K562 (cell line): ENCODE data around the gene RNF112. TPM values are rescaled to one million over a fixed set of nuclear protein-coding genes. Genes with fewer than 3 reads are reported as not detected.

Experiments used
- ATF4 ChIP-seq: fragments of 450-650 bp; formaldehyde crosslinking; IDR thresholded peaks from 2 replicates; pipeline ENCODE4 v1.4.0; 2022; ENCODE audit warnings: mild to moderate bottlenecking, moderate library complexity
- ATF6 ChIP-seq: sonication (generic); formaldehyde crosslinking; IDR thresholded peaks from 2 replicates; pipeline ENCODE4 v1.4.0; 2020; ENCODE audit warnings: mild to moderate bottlenecking, missing genetic modification reagents
- CHCHD3 ChIP-seq: fragments of 250-450 bp; sonication (Bioruptor Pico); IDR thresholded peaks from 2 replicates; pipeline ENCODE4 v2.1.2; 2022; ENCODE audit warnings: mild to moderate bottlenecking
- CREB3L1 ChIP-seq: fragments of 450-650 bp; IDR thresholded peaks from 2 replicates; pipeline ENCODE4 v1.6.1; 2014; ENCODE audit warnings: low read depth, mild to moderate bottlenecking, moderate library complexity, borderline replicate concordance
- E2F1 ChIP-seq: sonication (generic); formaldehyde crosslinking; IDR thresholded peaks from 2 replicates; pipeline ENCODE4 v1.8.1; 2023; ENCODE audit warnings: mild to moderate bottlenecking, missing genetic modification reagents, moderate library complexity
- EWSR1 ChIP-seq: fragments of 450-650 bp; IDR thresholded peaks from 2 replicates; pipeline ENCODE4 v1.6.1; 2018; ENCODE audit warnings: borderline replicate concordance, mild to moderate bottlenecking, low read depth, moderate library complexity; ENCODE audit not compliant: partially characterized antibody
- HOMEZ ChIP-seq: fragments of 250-450 bp; sonication (Bioruptor Pico); IDR thresholded peaks from 2 replicates; pipeline ENCODE4 v1.4.0; 2020; ENCODE audit warnings: mild to moderate bottlenecking, moderate library complexity
- IFI16 ChIP-seq: fragments of 250-450 bp; sonication (Bioruptor Pico); IDR thresholded peaks from 2 replicates; pipeline ENCODE4 v2.1.2; 2022; ENCODE audit warnings: mild to moderate bottlenecking, inconsistent platforms
- KDM5B ChIP-seq: fragments of 200-600 bp; sonication (generic); IDR thresholded peaks from 2 replicates; pipeline ENCODE4 v1.6.1; 2012; ENCODE audit warnings: low read depth, mild to moderate bottlenecking, moderate library complexity, low read length, control low read depth, inconsistent platforms; ENCODE audit not compliant: insufficient replicate concordance
- MAZ ChIP-seq, 2 experiments: fragments of 450-650 bp in 1 of 2; sonication (generic) in 1 of 2; formaldehyde crosslinking; IDR thresholded peaks in 1 of 2; conservative IDR thresholded peaks in 1 of 2; 2 replicates each; pipeline versions ENCODE4 v1.4.0 to v1.5.0; 2020; ENCODE audit warnings: mild to moderate bottlenecking in 1 of 2, missing genetic modification reagents in 1 of 2
- PYGO2 ChIP-seq: fragments of 450-650 bp; IDR thresholded peaks from 2 replicates; pipeline ENCODE4 v1.6.1; 2016; ENCODE audit warnings: mild to moderate bottlenecking, missing genetic modification characterization, moderate library complexity, missing compliant biosample characterization
- RBFOX2 ChIP-seq: fragments of 200-400 bp; formaldehyde crosslinking; IDR thresholded peaks from 2 replicates; pipeline ENCODE4 v1.6.1; 2017; ENCODE audit warnings: low read depth, mild to moderate bottlenecking, low read length, moderate library complexity
- TAF9B ChIP-seq: fragments of 450-650 bp; IDR thresholded peaks from 2 replicates; pipeline ENCODE4 v1.6.1; 2018; ENCODE audit warnings: mild to moderate bottlenecking; ENCODE audit not compliant: partially characterized antibody
- ZC3H4 ChIP-seq: sonication (generic); formaldehyde crosslinking; IDR thresholded peaks from 2 replicates; pipeline ENCODE4 v1.9.0; 2021; ENCODE audit warnings: missing genetic modification reagents, borderline replicate concordance
- ZNF699 ChIP-seq: fragments of 250-450 bp; sonication (Bioruptor Pico); IDR thresholded peaks from 2 replicates; pipeline ENCODE4 v1.8.0; 2021; ENCODE audit warnings: mild to moderate bottlenecking, moderate library complexity; ENCODE audit not compliant: insufficient replicate concordance
- polyA plus RNA-seq, 8 experiments: library from polyadenylated mRNA; depleted of rRNA in 4 of 8; stranded (reverse) in 5 of 8; unstranded in 3 of 8; fragments of >200 nt; fragmentation: Nextera tagmentation in 2 of 8; fragmentation: Illumina TruSeq in 1 of 8; extraction: Ambion mirVana in 2 of 8; extraction: Trizol in 1 of 8; gene quantifications; 2 replicates each; pipeline versions ENCODE4 v1.2.1 to v1.2.3, GENCODE V29; 2011 to 2014; ENCODE audit warnings: inconsistent platforms in 1 of 8, missing spikeins in 1 of 8
- total RNA-seq, 7 experiments: library from RNA; depleted of rRNA in 6 of 7; stranded (reverse); fragments of >200 nt in 6 of 7; fragmentation: Illumina TruSeq in 2 of 7; extraction: Trizol in 2 of 7; gene quantifications; 2 replicates each; pipeline versions ENCODE4 v1.2.1 to v1.2.3, GENCODE V29; 2011 to 2021; ENCODE audit warnings: low replicate concordance in 1 of 7

Gene RNF112
- total and polyA plus RNA-seq, 9 of the 15 experiments (the other 6 are each of a cell fraction or from before 2014, with no cell fraction given): 0.05 TPM; not detected in 8

GRCh38 chr17:19362277-19363113 is 48.5 kb upstream of the RNF112 start, which contains the start of gene B9D1 (continued):
- TF ChIP-seq RBFOX2: peak; percentile 67
- TF ChIP-seq ZNF699 (CRISPR knock-in tag): no peak
- no peak for TF ChIP-seq E2F1 (CRISPR knock-in tag)
- no peak for TF ChIP-seq PYGO2 (tag)
- TF ChIP-seq EWSR1: no peak
- no peak for TF ChIP-seq IFI16 (CRISPR knock-in tag)
- no peak for TF ChIP-seq HOMEZ (CRISPR knock-in tag)
- TF ChIP-seq ZC3H4 (CRISPR knock-in tag): no peak
- no peak for TF ChIP-seq ATF6 (CRISPR knock-in tag)
- TF ChIP-seq CREB3L1: peak; percentile 47; the same call in 1 of the 2 replicates
- TF ChIP-seq KDM5B: peak; percentile 41
- no peak for TF ChIP-seq ATF4
- no peak for TF ChIP-seq CHCHD3
- peak; percentile 32 to 76; a peak in 3 of 4 replicates for TF ChIP-seq MAZ (CRISPR knock-in tag; conservative IDR thresholded peaks at IDR 0.05 in 1 of 2, IDR thresholded peaks at IDR 0.05 in 1 of 2)
- no peak for TF ChIP-seq TAF9B
